HG03571 (cell line): ENCODE measurements around the gene CKM.
"Not testable (repeated sequence)": the region's sequence is repeated elsewhere in the genome, so short reads cannot be mapped to it uniquely, and the experiment has no call there.

Experiments used
- ATAC-seq: cut with Tn5 transposase; IDR thresholded peaks from one replicate; pipeline ENCODE4 v1.9.1; 2021; ENCODE audit not compliant: unreplicated experiment

Gene CKM

GRCh38 chr19:45321848-45322247 lies 827 bp downstream of the CKM start:
- ATAC-seq, result no peak

- ATAC-seq, result no peak
These were observed 1.5 kb downstream of the CKM start for GRCh38 chr19:45320997-45321775.

- no peak for ATAC-seq
These were observed 7.4 kb downstream of the CKM start for GRCh38 chr19:45315304-45315703.

GRCh38 chr19:45314708-45315245 lies 7.9 kb downstream of the CKM start:
- ATAC-seq, result no peak

- not testable (repeated sequence) for ATAC-seq
These were observed 10.4 kb downstream of the CKM start for GRCh38 chr19:45312285-45312684.

GRCh38 chr19:45311621-45312020 lies 11.1 kb downstream of the CKM start:
- no peak for ATAC-seq

GRCh38 chr19:45309322-45309721 lies 13.4 kb downstream of the CKM start:
- not testable (repeated sequence) for ATAC-seq

- ATAC-seq, result no peak
These were observed 15.3 kb downstream of the CKM start for GRCh38 chr19:45307361-45307760.

- no peak for ATAC-seq
These were observed 16.1 kb downstream of the CKM start for GRCh38 chr19:45306518-45307027.

GRCh38 chr19:45306040-45306439 lies 16.6 kb downstream of the CKM start:
- no peak for ATAC-seq

- no peak for ATAC-seq
These were observed 17.3 kb downstream of the CKM start for GRCh38 chr19:45305421-45305820.

- ATAC-seq, result no peak
These were observed 17.7 kb downstream of the CKM start for GRCh38 chr19:45305007-45305406.

- ATAC-seq, result no peak
These were observed 18.3 kb downstream of the CKM start for GRCh38 chr19:45304141-45304926.

GRCh38 chr19:45303269-45304060 lies 19.2 kb downstream of the CKM start:
- no peak for ATAC-seq

- no peak for ATAC-seq
These were observed 20.3 kb downstream of the CKM start for GRCh38 chr19:45302416-45302815.

- no peak for ATAC-seq
These were observed 23.0 kb downstream of the CKM start for GRCh38 chr19:45299719-45300118.

GRCh38 chr19:45298264-45298663 lies 24.4 kb downstream of the CKM start:
- no peak for ATAC-seq

GRCh38 chr19:45297674-45298073 lies 25.0 kb downstream of the CKM start:
- ATAC-seq, result no peak

GRCh38 chr19:45296355-45296754 lies 26.3 kb downstream of the CKM start:
- ATAC-seq, result no peak

- no peak for ATAC-seq
These were observed 26.8 kb downstream of the CKM start for GRCh38 chr19:45295873-45296272.
